Skeletal muscle satellite cell (primary cell): ENCODE results near the gene TBX15.
A peak's percentile ranks its signal among the peaks of the same experiment; 100 is the strongest.

Source experiments
- H3K27me3 ChIP-seq: 2 replicates; pipeline ENCODE4 v1.7.0; 2013; ENCODE audit warnings: low read length; ENCODE audit not compliant: control insufficient read depth, insufficient read depth
- H3K36me3 ChIP-seq: 2 replicates; pipeline ENCODE4 v1.7.0; 2013; ENCODE audit warnings: mild to moderate bottlenecking, control low read depth, low read length; ENCODE audit not compliant: insufficient read depth
- H3K4me1 ChIP-seq: 2 replicates; pipeline ENCODE4 v1.7.0; 2013; ENCODE audit warnings: low read length; ENCODE audit not compliant: control insufficient read depth, insufficient read depth
- H3K4me2 ChIP-seq: 2 replicates; pipeline ENCODE4 v1.7.0; 2013; ENCODE audit warnings: mild to moderate bottlenecking, low read length
- H3K4me3 ChIP-seq: 2 replicates; pipeline ENCODE4 v1.7.0; 2013; ENCODE audit warnings: low read length
- H3K9ac ChIP-seq: 2 replicates; pipeline ENCODE4 v1.7.0; 2013; ENCODE audit warnings: mild to moderate bottlenecking, low read depth, low read length, moderate library complexity
- H3K9me3 ChIP-seq: replicated peaks from 2 replicates; pipeline ENCODE4 v1.7.0; 2013; ENCODE audit warnings: mild to moderate bottlenecking, control low read depth, low read length

Gene TBX15

DNA sequence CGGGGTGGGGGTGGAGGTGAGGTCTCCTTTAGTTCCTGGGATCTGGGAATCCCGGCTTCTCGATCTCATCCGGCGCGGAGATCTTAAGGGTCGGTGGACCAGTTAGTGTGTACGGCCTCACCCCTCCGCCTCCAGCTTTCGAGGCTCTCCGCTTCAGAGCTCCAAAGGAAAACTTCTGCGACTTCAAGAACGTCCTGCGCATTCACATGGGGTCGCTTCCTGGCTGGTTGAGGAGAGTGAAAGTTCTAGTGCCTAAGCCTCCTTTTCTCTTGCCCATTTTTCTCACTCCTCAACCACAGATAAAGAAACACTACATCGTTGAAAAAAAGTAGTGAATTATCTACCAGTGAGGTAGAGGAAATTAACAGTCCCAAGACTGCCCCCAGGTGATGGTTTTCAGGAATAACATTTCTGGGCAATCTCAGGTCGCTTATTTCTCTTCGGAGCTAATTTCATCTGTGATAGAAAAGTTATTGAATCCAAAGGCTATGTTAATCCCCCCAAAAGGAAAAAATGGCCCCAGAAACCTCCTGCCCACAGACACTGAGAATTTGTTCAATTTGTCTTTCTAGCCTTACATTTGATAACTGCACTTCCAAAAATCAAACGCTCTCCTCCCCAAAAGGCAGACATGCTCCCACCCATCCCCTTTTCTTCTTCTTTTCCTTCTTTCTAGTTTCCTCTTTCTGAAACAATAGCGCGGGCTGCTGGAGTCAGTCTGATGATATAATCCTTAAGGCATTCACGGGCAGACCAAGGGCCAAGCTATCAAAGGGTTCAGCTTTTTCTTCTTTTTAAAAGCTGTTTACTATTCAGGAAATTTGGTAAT lies 20.6 kb upstream of the TBX15 start:
- Histone ChIP-seq H3K27me3 (peaks cover 13% of the 10 kb centered on the region), H3K36me3 (no peaks in the 10 kb centered on the region), H3K4me3 (peak overlapping the region; percentile 54), H3K9ac (peak overlapping the region; percentile 55), H3K9me3 (no peaks in the 10 kb centered on the region), H3K4me2 (peak overlapping the region; percentile 76), H3K4me1 (peaks cover 11% of the 10 kb centered on the region)

DNA sequence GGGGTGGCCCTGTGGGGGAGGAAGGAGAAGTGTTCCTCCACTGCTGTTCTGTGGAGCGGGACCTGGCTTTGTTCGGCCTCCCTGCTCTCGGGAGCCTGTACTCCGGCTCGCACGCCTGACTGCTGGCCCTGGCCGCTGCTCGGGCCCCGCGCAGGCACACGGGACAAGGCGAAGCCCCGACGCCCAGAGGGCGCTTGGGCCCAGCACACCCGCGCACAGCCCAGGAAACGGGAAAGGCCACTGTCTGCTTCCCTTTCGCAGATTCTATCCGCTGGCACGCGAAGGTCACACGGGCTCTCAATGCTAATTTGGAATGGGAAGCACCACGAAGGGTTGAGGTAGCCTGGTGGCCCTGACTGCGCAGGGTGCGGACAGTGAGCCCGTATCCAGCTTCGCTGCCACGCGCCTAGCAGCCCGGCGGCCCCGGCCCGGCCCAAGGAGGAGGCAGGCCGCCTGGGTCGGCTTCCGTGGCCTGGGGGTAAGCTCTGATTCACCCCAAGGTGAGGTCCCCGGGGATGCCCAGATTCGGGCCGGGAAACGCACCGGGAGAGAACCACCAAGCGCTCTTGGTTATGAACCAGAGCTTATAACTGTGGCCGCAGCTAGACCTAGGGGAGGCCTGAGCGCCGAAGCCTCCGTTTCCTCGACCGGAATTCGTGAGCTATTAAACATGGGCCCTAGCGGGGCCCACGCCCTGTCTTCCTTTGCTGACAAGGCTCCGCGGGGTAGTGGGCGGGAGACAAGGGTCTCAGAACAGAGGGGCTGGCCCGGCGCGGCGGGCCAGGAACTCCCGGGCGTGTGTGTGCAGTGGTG lies 19.7 kb upstream of the TBX15 start:
- no peak overlapping the region for H3K4me3 ChIP-seq
- H3K4me1 ChIP-seq, result peaks cover 11% of the 10 kb centered on the region
- no peak overlapping the region for H3K4me2 ChIP-seq
- H3K9ac ChIP-seq, result no peak overlapping the region
- H3K27me3 ChIP-seq, result peaks cover 13% of the 10 kb centered on the region
- H3K9me3 ChIP-seq, result no peaks in the 10 kb centered on the region
- H3K36me3 ChIP-seq, result no peaks in the 10 kb centered on the region

DNA sequence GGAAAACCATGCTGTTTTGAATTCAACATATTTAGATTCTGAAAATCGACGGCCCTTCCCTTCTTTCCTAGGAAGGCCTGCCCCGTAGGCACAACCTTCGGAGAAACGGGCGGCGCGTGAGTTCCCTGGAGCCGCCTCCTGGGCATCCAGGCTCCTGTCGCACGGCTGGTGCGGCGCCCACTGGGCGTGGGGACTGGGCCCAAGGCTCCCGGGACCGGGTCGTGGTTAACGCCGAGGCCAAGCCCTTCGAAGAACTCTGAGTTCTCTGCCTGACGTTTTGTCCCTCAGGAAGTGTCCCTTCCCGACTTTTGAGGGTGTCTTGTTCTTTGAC lies 19.2 kb upstream of the TBX15 start:
- no peak overlapping the region for H3K4me3 ChIP-seq
- no peak overlapping the region for H3K4me2 ChIP-seq
- H3K36me3 ChIP-seq, result no peaks in the 10 kb centered on the region
- no peaks in the 10 kb centered on the region for H3K9me3 ChIP-seq
- no peak overlapping the region for H3K9ac ChIP-seq
- peaks cover 13% of the 10 kb centered on the region for H3K27me3 ChIP-seq
- peaks cover 12% of the 10 kb centered on the region for H3K4me1 ChIP-seq

DNA sequence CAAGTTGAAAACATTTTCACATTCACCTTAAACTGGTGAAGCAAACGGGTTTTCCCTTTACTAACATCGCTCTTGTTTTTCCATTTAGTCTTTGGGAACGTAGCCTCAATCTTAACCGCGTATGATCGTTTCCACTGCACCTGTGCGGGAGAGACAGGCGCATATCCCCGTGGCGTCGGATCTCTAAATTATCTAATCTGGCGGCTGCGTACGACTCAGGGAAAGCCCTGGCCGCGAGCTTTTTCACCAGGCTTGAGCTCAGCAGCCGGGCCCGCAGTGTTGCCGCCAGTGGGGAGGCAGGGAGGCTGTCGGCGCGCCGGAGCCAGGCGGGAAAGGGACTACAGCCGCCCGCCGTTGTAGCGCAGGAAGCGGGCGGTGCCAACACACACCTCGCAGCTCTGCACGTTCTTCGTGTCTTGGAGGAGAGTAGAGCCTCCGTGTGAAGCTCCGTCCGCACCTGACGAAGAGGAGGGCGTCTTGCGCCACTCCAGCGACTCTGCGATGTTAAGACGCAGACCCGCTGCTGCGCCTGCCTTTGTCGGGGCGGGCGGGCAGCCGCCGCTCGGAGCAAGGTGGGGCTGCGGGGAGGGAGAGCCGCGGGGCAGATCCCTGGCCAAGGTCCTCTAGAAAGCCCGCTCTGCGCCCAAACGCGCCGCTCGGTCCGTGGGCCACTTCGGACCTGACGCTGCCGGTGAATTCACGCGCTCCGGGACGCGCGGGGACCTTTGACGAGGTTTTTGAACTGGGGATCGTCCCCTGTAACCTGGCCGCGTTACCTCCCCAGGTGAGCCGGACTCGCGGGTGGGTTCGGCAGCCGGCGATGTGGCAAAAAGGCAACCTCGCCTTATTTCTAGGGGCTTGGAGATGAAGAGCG lies 18.5 kb upstream of the TBX15 start:
- Histone ChIP-seq H3K36me3 (no peaks in the 10 kb centered on the region), H3K4me3 (no peak overlapping the region), H3K27me3 (peaks cover 13% of the 10 kb centered on the region), H3K9me3 (no peaks in the 10 kb centered on the region), H3K9ac (no peak overlapping the region), H3K4me1 (peaks cover 18% of the 10 kb centered on the region), H3K4me2 (no peak overlapping the region)

DNA sequence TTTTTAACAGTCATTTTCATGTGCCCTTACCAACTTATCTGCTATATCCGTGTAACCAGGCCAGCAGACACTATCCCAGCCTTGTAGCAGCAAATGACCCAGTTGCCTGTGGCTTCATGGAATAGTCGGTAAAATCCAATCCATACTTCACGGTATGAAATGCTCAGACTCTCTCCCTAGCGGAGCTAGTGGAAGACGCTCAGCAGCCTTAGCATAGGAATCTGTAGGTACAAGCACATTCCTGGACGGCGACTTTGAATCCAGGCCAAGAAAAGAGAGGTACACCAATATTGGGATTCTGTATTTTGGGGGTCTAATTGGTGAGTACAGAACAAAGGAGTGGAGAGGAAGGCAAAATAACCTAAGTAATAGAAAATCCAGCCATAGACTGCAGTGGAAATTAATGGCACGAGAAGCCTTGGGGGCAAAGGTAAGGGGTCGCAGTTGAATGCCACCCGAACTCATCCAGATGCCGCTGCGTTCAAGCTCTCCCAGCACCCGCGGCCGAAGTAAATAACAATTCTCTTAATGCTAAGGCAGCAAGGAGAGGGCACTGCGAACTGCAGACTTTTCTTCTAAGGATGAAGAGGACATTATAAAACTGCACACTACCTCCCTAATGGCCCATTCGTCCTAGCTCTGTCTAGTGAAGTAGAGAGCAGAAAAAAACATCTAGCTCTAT lies 17.7 kb upstream of the TBX15 start:
- Histone ChIP-seq H3K27me3 (peaks cover 13% of the 10 kb centered on the region), H3K4me2 (no peak overlapping the region), H3K36me3 (no peaks in the 10 kb centered on the region)

DNA sequence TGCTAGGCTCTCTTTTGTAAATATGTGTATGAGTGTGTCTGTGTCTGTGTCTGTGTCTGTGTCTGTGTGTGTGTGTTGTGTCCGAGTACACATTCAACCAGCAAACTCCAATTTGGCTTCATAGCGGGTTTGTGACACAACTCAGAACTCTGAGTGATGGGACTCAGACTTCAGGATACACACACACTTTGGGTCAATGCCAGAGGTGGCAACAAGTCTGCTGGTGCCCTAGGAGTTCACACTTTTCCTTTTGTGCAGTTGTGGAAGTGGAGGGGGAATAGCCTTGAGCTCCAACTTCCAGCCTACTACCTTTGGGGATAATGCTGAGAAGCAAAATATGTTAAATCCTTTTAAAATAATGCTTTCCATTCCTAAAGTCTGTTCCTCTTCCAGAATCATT lies 16.6 kb upstream of the TBX15 start:
- H3K4me3 ChIP-seq, result no peak overlapping the region
- H3K36me3 ChIP-seq, result no peaks in the 10 kb centered on the region
- peaks cover 25% of the 10 kb centered on the region for H3K4me1 ChIP-seq
- H3K27me3 ChIP-seq, result peaks cover 13% of the 10 kb centered on the region
- H3K4me2 ChIP-seq, result no peak overlapping the region
- no peaks in the 10 kb centered on the region for H3K9me3 ChIP-seq
- no peak overlapping the region for H3K9ac ChIP-seq

More for the DNA sequence above, 17.7 kb upstream of the TBX15 start:
- Histone ChIP-seq H3K4me1 (peaks cover 24% of the 10 kb centered on the region), H3K9ac (no peak overlapping the region), H3K4me3 (no peak overlapping the region), H3K9me3 (no peaks in the 10 kb centered on the region)

DNA sequence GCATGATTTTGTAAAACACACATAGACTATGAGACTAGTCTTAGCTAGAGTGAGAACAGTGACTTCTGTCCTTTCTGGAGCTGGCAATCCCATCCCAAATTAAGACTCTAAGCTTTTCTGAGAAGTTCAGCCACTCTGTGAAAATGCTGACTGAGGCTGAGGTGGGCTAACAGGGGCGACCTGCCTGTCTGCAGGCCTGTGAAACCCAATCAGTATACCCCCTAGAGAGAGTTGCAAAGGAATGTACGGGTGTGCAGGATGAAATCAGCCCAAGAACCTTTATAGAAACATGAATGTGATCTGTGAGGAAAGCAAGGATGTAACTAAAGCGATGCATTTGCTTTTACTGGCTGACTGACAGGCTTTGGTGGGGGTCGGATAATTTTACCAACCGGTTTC lies 16.0 kb upstream of the TBX15 start:
- no peaks in the 10 kb centered on the region for H3K36me3 ChIP-seq
- no peaks in the 10 kb centered on the region for H3K9me3 ChIP-seq
- no peak overlapping the region for H3K9ac ChIP-seq
- H3K27me3 ChIP-seq, result peaks cover 13% of the 10 kb centered on the region
- H3K4me3 ChIP-seq, result no peak overlapping the region
- H3K4me1 ChIP-seq, result peaks cover 18% of the 10 kb centered on the region
- H3K4me2 ChIP-seq, result no peak overlapping the region

DNA sequence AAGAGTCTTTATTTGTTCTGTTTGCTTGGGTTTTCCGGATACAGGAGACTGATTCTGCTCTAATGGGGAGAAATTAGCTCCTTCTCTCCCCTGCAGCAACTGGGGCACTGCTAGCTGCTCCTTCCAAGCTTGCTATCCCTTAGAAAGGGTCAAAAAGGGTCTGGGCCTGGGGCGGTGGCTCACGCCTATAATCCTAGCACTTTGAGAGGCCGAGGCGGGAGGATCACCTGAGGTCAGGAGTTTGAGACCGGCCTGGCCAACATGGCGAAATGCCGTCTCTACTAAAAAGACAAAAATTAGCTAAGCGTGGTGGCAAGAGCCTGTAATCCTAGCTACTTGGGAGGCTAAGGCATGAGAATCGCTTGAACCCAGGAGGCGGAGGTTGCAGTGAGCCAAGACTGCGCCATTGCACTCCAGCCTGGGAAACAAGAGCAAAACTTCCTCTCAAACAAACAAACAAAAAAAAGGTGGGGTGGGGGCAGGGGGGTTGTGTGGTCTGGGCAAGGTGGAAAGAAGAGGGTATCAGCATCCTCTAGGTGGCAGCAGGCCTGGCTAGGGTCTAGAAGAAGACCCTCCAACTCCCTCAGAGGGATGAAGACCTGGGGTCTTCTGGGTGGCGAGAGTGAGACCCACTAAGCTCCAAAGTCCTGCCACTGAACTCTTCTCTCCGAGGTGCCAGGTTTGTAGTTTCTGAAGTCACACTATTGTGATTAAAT lies 15.4 kb upstream of the TBX15 start:
- Histone ChIP-seq H3K4me3 (no peak overlapping the region), H3K9me3 (no peaks in the 10 kb centered on the region), H3K27me3 (peaks cover 13% of the 10 kb centered on the region), H3K9ac (no peak overlapping the region), H3K4me1 (peaks cover 14% of the 10 kb centered on the region), H3K36me3 (no peaks in the 10 kb centered on the region), H3K4me2 (no peak overlapping the region)

DNA sequence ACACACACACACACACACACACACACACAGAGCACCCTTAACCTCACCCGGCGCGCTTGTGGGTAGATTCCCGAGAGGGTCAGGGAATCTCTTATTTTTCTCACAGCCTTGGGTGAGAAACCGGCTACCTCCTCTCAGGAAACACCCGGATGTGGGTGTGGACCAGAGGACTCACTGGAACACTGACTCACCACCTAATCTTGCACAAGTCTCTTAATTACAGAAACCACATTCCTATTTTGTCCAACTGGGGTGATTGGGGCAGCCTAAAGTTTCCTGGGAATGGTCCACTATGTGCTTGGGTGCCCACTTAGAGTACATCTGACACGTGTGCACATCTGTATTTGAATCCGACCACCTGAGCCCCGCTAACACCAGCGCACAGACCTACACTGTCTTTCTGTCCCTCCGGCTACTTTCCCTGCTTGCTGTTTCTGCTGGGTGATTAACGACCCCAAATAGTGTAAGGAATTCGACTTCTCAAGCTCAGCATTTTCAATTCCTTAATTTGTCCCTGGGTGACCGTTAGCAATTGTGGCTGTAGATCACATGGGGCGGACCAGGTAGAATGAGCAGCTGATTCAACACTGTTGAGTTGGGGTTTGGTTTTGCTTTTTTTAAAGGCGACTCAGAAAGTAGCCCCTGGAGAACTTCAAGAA lies 14.0 kb upstream of the TBX15 start:
- no peaks in the 10 kb centered on the region for H3K36me3 ChIP-seq
- no peak overlapping the region for H3K4me3 ChIP-seq
- H3K9me3 ChIP-seq, result no peaks in the 10 kb centered on the region
- peaks cover 13% of the 10 kb centered on the region for H3K27me3 ChIP-seq
- H3K9ac ChIP-seq, result peak overlapping the region; percentile 46
- H3K4me1 ChIP-seq, result peaks cover 14% of the 10 kb centered on the region
- peak overlapping the region; percentile 58 for H3K4me2 ChIP-seq
